Panc1 (cell line): Measurements from ENCODE around the gene TEDDM1. TPM values are rescaled to one million over a fixed set of nuclear protein-coding genes. Genes with fewer than 3 reads are reported as not detected.

Source experiments
- ATAC-seq: fragments of 200-7000 bp; cut with Tn5 transposase; 2 replicates; pipeline ENCODE4 v1.9.1; 2020; ENCODE audit warnings: mild to moderate bottlenecking, moderate library complexity
- BruUV-seq: library from RNA; stranded (reverse); fragments of 400-500 nt; replicated peaks from 2 replicates; lab custom pipeline; 2021; lab: Mats Ljungman, UMichigan
- CTCF ChIA-PET: fragments of 300-600 bp; sonication (Branson Sonifier 250); formaldehyde crosslinking; loops from one replicate; lab custom pipeline; 2022; ENCODE audit warnings: antibody characterized with exemption; lab: Charles Lee
- POLR2A ChIA-PET: fragments of 300-600 bp; sonication (Branson Sonifier 250); formaldehyde crosslinking; loops from one replicate; lab custom pipeline; 2022; ENCODE audit warnings: antibody characterized with exemption; lab: Charles Lee
- DNase-seq: peaks from one replicate; pipeline ENCODE4 v3.0.0-alpha.2; 2010; ENCODE audit warnings: low read depth, low spot score
- H3K27ac ChIP-seq: 2 replicates; pipeline ENCODE4 v1.5.1; 2011; ENCODE audit warnings: mild to moderate bottlenecking, low read length, inconsistent platforms
- H3K27me3 ChIP-seq: fragments of 200-500 bp; sonication (Bioruptor generic); 2 replicates; pipeline ENCODE4 v1.6.0; 2014; ENCODE audit warnings: low read length, inconsistent platforms; ENCODE audit not compliant: control insufficient read depth, insufficient read depth
- H3K36me3 ChIP-seq: fragments of 200-500 bp; sonication (Bioruptor generic); 2 replicates; pipeline ENCODE4 v1.5.1; 2014; ENCODE audit warnings: inconsistent platforms, mild to moderate bottlenecking, low read length, moderate library complexity; ENCODE audit not compliant: control insufficient read depth, insufficient read depth
- H3K4me1 ChIP-seq: 2 replicates; pipeline ENCODE4 v1.5.1; 2011; ENCODE audit warnings: inconsistent platforms, mild to moderate bottlenecking, low read length, moderate library complexity; ENCODE audit not compliant: control insufficient read depth, insufficient read depth
- H3K4me3 ChIP-seq, 2 experiments: 2 replicates each; pipeline ENCODE4 v1.5.1; 2011 to 2012; ENCODE audit warnings: low read depth in 2 of 2, low read length in 2 of 2, mild to moderate bottlenecking in 2 of 2, inconsistent platforms in 1 of 2, moderate library complexity in 1 of 2
- H3K9me3 ChIP-seq: fragments of 200-500 bp; sonication (Bioruptor generic); 2 replicates; pipeline ENCODE4 v1.5.1; 2014; ENCODE audit warnings: low read depth, mild to moderate bottlenecking, inconsistent platforms, low read length, moderate library complexity; ENCODE audit not compliant: control insufficient read depth, insufficient read depth
- POLR2AphosphoS5 ChIP-seq: IDR thresholded peaks from 2 replicates; pipeline ENCODE4 v1.6.1; 2012; ENCODE audit warnings: mild to moderate bottlenecking, low read depth, low read length, moderate library complexity
- SIN3A ChIP-seq: IDR thresholded peaks from 2 replicates; pipeline ENCODE4 v1.6.1; 2012; ENCODE audit warnings: low read depth, mild to moderate bottlenecking, low read length, moderate library complexity, borderline replicate concordance; ENCODE audit not compliant: insufficient read depth
- TCF7L2 ChIP-seq: IDR thresholded peaks from 2 replicates; pipeline ENCODE4 v1.6.1; 2011; ENCODE audit warnings: mild to moderate bottlenecking, low read depth, low read length, inconsistent platforms
- in situ Hi-C: cut with HindIII; loops from 2 replicates; pipeline ENCODE4 v1.10.0; 2016; ENCODE audit warnings: low sequenced_read_pairs, low pct_unique_long_range_greater_than_20kb
- intact Hi-C: fragments of 100-400 bp; cut with micrococcal nuclease; formaldehyde crosslinking; loops from one replicate; pipeline ENCODE4 v1.10.0; 2022; ENCODE audit not compliant: unreplicated experiment
- total RNA-seq: library from RNA; stranded (reverse); gene quantifications from one replicate; pipeline ENCODE4 v1.2.1, GENCODE V29; 2021; ENCODE audit not compliant: unreplicated experiment
- TF ChIP-seq, protein P1 (sequence below): fragments of 450-650 bp; IDR thresholded peaks from 2 replicates; pipeline ENCODE4 v1.5.1; 2017; ENCODE audit warnings: mild to moderate bottlenecking
- TF ChIP-seq, protein P2 (sequence below), 2 experiments: IDR thresholded peaks; 2 replicates each; pipeline ENCODE4 v1.6.1; 2011 to 2012; ENCODE audit warnings: low read depth in 2 of 2, control low read depth in 1 of 2, low read length in 1 of 2, mild to moderate bottlenecking in 1 of 2, moderate library complexity in 1 of 2; ENCODE audit not compliant: insufficient read depth in 1 of 2

The TEDDM1 gene
- total RNA-seq, 1 experiment from 2014 or later = not detected

DNA sequence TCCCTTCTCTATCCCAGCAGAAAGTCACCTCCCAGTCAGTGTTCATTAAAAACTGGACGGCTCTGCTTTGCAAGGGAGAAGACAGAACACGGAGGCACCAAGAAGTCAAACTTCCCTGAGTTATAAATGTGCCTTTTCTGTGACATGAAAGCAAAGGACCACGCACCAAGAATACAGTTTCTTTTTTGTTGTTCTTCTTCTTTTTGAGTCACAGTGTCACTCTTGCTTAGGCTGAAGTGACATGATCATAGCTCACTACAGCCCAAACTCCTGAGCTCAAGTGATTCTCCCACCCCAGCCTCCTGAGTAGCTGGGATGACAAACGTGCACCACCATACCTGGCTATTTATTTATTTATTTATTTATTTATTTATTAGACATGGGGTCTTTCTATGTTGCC is 31.6 kb downstream of the TEDDM1 start:
- Histone ChIP-seq H3K4me1 (no peaks in the 10 kb centered on the region), H3K4me3 (no peak overlapping the region), H3K27ac (no peak overlapping the region), H3K36me3 (no peaks in the 10 kb centered on the region), H3K9me3 (no peaks in the 10 kb centered on the region), H3K27me3 (no peaks in the 10 kb centered on the region)
- ATAC-seq = no peak
- intact Hi-C loops = no loop called here
- no peak for TF ChIP-seq TCF7L2
- no peak for TF ChIP-seq SIN3A
- TF ChIP-seq, protein P1, sequence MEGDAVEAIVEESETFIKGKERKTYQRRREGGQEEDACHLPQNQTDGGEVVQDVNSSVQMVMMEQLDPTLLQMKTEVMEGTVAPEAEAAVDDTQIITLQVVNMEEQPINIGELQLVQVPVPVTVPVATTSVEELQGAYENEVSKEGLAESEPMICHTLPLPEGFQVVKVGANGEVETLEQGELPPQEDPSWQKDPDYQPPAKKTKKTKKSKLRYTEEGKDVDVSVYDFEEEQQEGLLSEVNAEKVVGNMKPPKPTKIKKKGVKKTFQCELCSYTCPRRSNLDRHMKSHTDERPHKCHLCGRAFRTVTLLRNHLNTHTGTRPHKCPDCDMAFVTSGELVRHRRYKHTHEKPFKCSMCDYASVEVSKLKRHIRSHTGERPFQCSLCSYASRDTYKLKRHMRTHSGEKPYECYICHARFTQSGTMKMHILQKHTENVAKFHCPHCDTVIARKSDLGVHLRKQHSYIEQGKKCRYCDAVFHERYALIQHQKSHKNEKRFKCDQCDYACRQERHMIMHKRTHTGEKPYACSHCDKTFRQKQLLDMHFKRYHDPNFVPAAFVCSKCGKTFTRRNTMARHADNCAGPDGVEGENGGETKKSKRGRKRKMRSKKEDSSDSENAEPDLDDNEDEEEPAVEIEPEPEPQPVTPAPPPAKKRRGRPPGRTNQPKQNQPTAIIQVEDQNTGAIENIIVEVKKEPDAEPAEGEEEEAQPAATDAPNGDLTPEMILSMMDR = no peak
- ChIA-PET POLR2A (no interaction called here), CTCF (no interaction called here)
- no peak for DNase-seq
- BruUV-seq = no TSS peak
- in situ Hi-C loops = no loop called here

DNA sequence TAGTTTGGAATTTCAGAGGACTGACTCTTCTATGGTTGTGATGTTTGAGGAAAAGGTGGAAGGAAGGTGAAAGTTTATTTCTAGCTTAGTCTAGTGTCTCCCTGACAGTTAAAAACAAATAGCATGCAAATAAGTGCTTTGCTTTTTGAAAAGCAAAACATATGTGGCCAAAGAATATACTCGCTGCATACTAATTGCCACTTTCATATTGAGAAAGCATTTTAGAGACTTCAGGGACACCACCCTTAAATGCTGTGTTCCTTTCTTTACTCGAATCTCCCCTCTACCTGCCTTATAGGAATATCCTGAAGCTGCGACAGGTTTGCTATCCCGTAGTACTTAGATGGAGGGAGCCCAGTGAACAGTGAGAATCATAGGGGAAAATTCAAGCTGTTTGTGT is 32.1 kb downstream of the TEDDM1 start:
- no peaks in the 10 kb centered on the region for H3K27me3 ChIP-seq
- H3K4me1 ChIP-seq = no peaks in the 10 kb centered on the region
- CTCF ChIA-PET = no interaction called here
- POLR2A ChIA-PET = no interaction called here
- intact Hi-C loops (no loop called here), in situ Hi-C loops (no loop called here)
- H3K9me3 ChIP-seq = no peaks in the 10 kb centered on the region
- no peak for TF ChIP-seq TCF7L2
- TF ChIP-seq, protein P1 = no peak
- TF ChIP-seq, protein P2, sequence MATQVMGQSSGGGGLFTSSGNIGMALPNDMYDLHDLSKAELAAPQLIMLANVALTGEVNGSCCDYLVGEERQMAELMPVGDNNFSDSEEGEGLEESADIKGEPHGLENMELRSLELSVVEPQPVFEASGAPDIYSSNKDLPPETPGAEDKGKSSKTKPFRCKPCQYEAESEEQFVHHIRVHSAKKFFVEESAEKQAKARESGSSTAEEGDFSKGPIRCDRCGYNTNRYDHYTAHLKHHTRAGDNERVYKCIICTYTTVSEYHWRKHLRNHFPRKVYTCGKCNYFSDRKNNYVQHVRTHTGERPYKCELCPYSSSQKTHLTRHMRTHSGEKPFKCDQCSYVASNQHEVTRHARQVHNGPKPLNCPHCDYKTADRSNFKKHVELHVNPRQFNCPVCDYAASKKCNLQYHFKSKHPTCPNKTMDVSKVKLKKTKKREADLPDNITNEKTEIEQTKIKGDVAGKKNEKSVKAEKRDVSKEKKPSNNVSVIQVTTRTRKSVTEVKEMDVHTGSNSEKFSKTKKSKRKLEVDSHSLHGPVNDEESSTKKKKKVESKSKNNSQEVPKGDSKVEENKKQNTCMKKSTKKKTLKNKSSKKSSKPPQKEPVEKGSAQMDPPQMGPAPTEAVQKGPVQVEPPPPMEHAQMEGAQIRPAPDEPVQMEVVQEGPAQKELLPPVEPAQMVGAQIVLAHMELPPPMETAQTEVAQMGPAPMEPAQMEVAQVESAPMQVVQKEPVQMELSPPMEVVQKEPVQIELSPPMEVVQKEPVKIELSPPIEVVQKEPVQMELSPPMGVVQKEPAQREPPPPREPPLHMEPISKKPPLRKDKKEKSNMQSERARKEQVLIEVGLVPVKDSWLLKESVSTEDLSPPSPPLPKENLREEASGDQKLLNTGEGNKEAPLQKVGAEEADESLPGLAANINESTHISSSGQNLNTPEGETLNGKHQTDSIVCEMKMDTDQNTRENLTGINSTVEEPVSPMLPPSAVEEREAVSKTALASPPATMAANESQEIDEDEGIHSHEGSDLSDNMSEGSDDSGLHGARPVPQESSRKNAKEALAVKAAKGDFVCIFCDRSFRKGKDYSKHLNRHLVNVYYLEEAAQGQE (IDR thresholded peaks at IDR 0.05; ENCODE audit: insufficient read depth in 1 of 2, low read depth in 2 of 2, low read length in 1 of 2) = no peak
- TF ChIP-seq POLR2AphosphoS5 = no peak
- no peak for TF ChIP-seq SIN3A
- no peaks in the 10 kb centered on the region for H3K36me3 ChIP-seq
- DNase-seq (no peak), ATAC-seq (no peak)
- no peak overlapping the region for H3K27ac ChIP-seq
- no TSS peak for BruUV-seq
- H3K4me3 ChIP-seq = no peak overlapping the region

DNA sequence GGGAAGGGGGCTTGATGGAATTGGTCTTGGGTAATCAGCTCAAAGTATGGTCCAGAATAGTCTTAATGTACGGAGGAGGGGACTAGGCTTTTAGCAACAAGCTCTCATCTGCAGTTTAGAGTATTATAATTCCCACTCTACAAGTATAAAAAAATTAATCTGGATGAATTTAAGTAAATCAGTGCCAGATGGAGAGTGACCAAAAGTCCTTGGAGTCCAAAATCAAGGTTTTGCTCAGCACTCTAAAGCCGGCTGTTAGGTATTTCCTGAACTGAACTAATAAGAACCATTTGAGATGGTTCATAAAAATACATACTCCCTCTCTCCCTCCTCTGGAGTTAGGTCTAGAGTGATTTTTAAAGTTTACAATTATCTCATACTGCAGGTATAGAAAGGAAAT is 32.5 kb downstream of the TEDDM1 start:
- CTCF ChIA-PET = no interaction called here
- H3K36me3 ChIP-seq = no peaks in the 10 kb centered on the region
- ATAC-seq = no peak

More for the DNA sequence above, 32.5 kb downstream of the TEDDM1 start:
- Histone ChIP-seq H3K4me1 (no peaks in the 10 kb centered on the region), H3K4me3 (no peak overlapping the region), H3K27ac (no peak overlapping the region), H3K9me3 (no peaks in the 10 kb centered on the region), H3K27me3 (no peaks in the 10 kb centered on the region)
- no peak for DNase-seq
- in situ Hi-C loops = no loop called here
- no peak for TF ChIP-seq TCF7L2
- TF ChIP-seq SIN3A = no peak
- TF ChIP-seq, protein P2 (IDR thresholded peaks at IDR 0.05; ENCODE audit: insufficient read depth in 1 of 2, low read depth in 2 of 2, low read length in 1 of 2) = no peak
- TF ChIP-seq, protein P1 = no peak
- no peak for TF ChIP-seq POLR2AphosphoS5
- POLR2A ChIA-PET = no interaction called here
- intact Hi-C loops = no loop called here
- BruUV-seq = no TSS peak
